Omental fat pad (tissue), 4 donors: ENCODE data around the gene TMEM185A. TPM values are rescaled to one million over a fixed set of nuclear protein-coding genes. Genes with fewer than 3 reads are reported as not detected.
"Not testable (repeated sequence)": the region's sequence is repeated elsewhere in the genome, so short reads cannot be mapped to it uniquely, and the experiment has no call there.

Experiments
- ATAC-seq: fragments of 150-250 bp; one replicate; pipeline ENCODE4 v1.9.1; 2016; ENCODE audit warnings: mild to moderate bottlenecking, moderate library complexity; ENCODE audit not compliant: low FRiP score
- DNase-seq: peaks from one replicate; pipeline ENCODE4 v3.0.0-alpha.2; 2019; ENCODE audit warnings: low spot score
- CTCF ChIP-seq, 3 donors: fragments of 450-650 bp; IDR thresholded peaks; one replicate each; pipeline ENCODE4 v1.5.1; 2016 to 2017; ENCODE audit warnings: antibody characterized with exemption in 3 of 3, mild to moderate bottlenecking in 3 of 3, moderate library complexity in 2 of 3
- total RNA-seq, 4 donors: library from RNA; depleted of rRNA; stranded (reverse); fragments of >200 nt; gene quantifications; one replicate each; pipeline ENCODE4 v1.1.0, GENCODE V29; 2016

Gene TMEM185A
- 10 to 100 TPM; 10.3 to 21.0 (median 16.3) TPM for total RNA-seq

GRCh38 chrX:149631234-149632165, at the start of gene TMEM185A:
Gene TMEM185A, minus strand, starts transcription at chrX:149631792. Its CDS starts 212 bp downstream, at chrX:149631580.
- no peak for TF ChIP-seq CTCF (IDR thresholded peaks at IDR 0.05)
- ATAC-seq (peak; percentile 63), DNase-seq (no peak)

- ATAC-seq (no peak), DNase-seq (no peak)
- TF ChIP-seq CTCF (IDR thresholded peaks at IDR 0.05) = no peak
Measured at GRCh38 chrX:149681182-149681581, 49.6 kb upstream of the TMEM185A start.

DNA sequence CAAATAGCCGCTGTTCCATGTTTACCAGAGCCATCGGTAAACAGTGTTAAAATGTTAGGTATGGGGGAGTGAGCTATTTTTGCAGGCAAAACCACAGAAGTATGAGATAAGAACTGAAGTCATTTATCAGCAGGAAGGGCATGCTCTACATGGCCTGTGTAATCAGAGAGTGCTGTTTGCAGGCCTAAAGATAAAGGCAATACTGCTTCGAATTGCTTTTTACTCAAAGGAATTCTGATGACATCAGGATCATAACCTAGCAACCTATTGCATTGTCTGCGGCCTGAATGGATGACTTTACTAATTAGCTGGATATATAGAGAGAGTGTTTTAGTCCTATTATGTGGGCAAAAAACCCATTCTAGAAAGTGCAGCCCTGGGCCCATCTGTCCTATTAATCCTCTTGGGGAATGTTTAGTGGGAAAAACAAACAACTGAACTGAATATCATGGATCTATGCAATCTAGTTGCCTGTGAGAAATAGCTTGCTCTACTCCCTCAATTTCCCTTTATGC, 47.6 kb upstream of the TMEM185A start:
- DNase-seq, ATAC-seq: not testable (repeated sequence)

DNA sequence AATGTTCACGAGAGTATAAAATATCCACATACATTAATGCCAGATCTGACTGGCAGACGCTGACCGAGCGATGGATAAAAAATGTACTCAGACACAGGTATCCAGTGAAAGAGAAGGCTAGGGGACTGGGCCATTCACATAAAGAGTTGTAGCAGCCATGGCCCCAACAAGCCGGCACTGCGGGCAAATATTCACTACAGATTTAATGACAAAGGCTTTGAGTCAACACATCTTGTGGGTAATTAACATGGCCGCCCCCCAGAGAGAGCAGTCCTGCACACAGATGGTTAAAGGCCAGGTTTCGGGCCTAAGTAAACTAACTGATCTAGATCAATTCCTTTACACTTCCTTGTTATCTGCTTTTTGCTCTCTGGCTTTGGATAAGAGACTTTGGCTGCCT, 44.0 kb upstream of the TMEM185A start:
- not testable (repeated sequence) for ATAC-seq, DNase-seq

DNA sequence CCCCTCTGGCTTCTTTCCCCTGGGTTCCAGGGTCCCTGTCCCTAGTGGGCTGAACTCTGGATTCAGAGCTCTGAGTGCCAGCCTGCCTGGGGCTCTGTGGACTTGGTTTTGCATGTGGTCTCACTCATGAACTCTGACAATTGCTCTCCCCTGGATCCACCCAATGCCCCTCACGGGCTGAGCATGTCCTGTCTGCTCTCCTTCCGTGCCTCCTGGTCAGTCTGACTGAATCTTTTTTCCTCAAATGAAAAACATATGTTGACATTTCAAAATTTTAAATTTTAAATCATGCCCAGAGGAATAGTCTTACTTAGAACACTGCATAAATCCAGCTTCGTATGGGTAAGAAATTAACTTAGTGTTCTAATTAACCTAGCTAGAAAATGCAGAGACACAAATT, 43.5 kb upstream of the TMEM185A start:
- not testable (repeated sequence) for DNase-seq, ATAC-seq

- ATAC-seq, DNase-seq: not testable (repeated sequence)
Measured at GRCh38 chrX:149660613-149661012, 29.0 kb upstream of the TMEM185A start.

- not testable (repeated sequence) for DNase-seq, ATAC-seq
Measured at GRCh38 chrX:149656260-149656884, 24.8 kb upstream of the TMEM185A start.

- ATAC-seq (no peak), DNase-seq (no peak)
Measured at GRCh38 chrX:149652232-149652981, 20.8 kb upstream of the TMEM185A start.

More at GRCh38 chrX:149652232-149652981, 20.8 kb upstream of the TMEM185A start:
- no peak for TF ChIP-seq CTCF (IDR thresholded peaks at IDR 0.05)
